Activated naive CD4-positive, alpha-beta T cell treated with Interleukin-2 at 50 U/mL for 16 hours (primary cell): ENCODE measurements around the gene REEP1.

Experiments
- DNase-seq: peaks from one replicate; pipeline ENCODE4 v3.0.0-alpha.2; 2020

Gene REEP1

GRCh38 chr2:86305195-86305914, 32.1 kb downstream of the REEP1 start:
- no peak for DNase-seq

GRCh38 chr2:86304416-86304815, 33.0 kb downstream of the REEP1 start:
- no peak for DNase-seq

- DNase-seq = no peak
These were observed 35.1 kb downstream of the REEP1 start for GRCh38 chr2:86302320-86302719.

DNA sequence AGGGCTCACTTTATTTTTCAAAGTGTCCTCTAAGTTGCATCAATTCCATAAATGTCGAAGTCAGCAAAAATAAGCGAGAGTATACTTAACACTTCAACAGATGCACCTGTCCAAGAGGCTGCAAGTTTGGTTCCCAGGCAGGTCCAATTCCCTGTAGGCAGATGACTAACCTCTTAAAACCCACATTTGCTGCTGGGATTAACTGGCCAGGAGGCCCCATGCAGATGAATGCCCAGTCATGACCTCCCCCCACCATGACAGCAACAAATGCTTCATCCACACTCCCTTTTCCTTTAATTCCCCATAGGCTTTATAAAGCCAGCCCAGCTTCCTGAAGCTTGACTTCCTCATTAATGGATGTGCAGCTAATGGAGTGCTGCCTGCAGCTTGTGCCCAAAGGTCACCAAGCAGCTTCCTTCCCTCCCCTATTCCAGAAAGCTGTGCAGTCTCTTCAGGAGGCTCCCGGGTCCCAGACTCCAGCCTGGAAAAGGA, 35.7 kb downstream of the REEP1 start:
- DNase-seq = no peak

DNA sequence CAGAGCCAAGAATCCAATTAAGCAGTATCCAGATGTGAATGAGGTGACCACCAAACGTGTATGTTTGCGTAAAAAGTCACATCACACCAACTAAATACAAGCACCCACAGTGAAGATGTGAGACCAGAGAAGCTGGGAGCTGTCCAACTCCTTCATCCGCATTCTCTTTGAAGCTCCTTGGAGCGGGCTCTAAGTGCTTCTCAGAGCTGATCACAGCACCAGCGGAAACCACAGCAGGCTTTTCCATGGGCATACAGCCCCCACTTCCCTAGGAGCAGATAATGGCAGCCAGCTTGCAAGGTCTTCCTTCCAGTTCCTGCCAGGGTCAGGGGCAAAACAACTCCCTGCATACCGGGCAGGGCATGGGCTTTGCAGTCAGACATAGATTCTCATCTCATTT, 36.4 kb downstream of the REEP1 start:
- DNase-seq = no peak

GRCh38 chr2:86300496-86300895, 36.9 kb downstream of the REEP1 start:
- DNase-seq = no peak

DNA sequence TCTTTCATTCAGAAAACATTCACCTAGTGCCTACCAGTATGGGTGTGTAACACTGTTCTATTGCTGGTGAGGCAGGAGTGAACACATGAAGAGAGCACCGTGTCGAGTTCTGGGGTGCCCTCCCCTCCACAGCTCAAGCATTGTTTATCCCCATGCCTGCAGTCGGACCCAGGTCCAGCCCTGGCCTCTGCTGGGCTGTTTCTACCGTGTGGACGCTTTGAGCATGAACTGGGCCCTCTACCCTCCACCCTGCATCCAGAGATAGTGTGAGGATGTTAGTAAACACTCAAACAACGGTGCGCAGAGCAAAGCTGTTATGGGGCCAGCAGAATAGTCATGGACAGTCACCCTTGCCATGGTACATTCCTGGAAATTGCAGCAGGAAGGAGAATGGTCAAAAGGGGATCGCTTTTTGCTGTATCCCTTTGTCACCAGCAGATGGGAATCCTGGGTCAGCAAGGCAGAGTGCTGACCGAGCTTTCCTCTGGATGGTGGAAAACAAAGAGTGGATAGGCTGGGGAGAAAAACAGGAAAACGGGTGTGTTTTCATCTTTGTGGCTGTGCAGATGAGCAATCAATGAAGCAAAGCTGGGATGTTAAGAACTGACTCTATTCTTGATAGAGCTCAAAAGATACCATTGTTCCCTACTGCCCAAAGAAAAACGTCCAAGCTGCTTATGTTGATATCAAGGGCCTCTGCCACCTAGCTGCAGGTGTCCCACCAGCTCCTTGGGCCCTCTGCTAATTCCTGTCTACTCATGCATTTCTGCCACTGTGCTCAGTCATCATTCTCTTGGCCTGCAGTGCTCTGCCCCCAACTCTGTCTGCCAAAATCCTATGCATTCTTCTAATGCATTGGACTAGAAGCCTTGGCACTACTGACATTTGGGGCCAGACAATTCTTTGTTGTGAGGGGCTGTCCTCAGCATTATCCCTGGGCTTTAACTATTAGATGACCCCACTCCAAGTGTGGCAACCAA, 38.7 kb downstream of the REEP1 start:
- DNase-seq = no peak

- no peak for DNase-seq
These were observed 39.9 kb downstream of the REEP1 start for GRCh38 chr2:86297382-86298147.

GRCh38 chr2:86296947-86297346, 40.5 kb downstream of the REEP1 start:
- no peak for DNase-seq

GRCh38 chr2:86295066-86295465, 42.4 kb downstream of the REEP1 start:
- no peak for DNase-seq

GRCh38 chr2:86293612-86294011, 43.8 kb downstream of the REEP1 start:
- DNase-seq = no peak

DNA sequence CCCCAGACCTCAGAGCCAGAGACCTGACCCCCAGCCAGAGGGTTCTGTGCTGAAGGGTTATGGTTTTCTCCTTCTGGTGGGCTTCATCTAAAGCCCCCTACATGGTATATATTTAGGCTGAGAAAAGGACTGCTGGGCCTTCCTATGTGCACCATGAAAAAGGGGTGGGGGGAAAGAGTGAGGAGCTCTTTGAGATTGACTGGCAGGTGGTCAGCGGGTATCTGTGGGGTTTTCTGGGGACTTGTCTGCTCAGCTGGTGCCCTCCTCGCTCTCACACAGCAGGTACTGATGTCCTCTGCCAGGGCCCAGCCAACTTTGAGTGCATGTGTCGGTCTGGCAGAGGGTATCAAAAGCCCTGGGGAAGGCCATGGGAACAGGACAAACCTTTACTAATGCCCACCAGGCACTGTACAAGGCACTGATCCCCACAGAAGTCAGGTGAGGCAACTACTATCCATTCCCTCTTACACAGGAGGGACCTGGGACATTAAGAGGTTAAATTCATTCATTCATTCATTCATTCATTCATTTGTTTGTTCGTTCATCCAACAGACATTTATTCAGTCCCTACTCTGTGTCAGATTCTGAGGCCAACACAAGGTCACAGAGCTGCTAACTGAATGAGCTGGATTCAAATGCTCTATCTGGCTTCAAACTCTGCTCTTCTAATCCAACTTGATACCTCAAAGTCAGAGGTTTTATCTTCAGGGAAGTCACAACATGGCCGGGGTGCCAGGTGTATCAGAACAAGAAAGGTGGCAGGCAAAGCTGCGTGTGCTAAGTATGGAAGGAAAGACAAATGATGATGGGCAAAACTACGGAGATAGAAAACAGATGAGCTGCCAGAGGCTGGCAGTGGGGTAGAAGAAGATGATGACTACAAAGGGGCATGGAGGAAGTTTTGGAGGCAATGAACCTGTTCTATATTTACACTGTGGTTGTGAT, 44.6 kb downstream of the REEP1 start:
- DNase-seq = no peak

DNA sequence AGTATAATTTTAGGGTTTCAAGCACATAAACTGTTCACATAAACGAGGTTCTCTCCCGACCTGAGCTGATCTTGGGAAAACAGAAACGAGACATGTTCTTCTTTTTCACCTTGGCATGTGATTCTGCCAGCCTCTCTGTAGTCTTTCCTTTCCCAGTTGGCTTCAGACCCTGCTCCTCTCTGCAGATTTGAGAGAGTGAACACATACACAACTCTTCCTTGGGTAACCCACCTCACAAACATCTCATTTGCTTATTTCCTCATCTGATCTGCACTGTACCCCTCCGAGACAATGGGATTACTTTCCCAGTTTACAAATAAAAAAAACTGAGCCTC, 46.1 kb downstream of the REEP1 start:
- DNase-seq = no peak

GRCh38 chr2:86290596-86291327, 46.7 kb downstream of the REEP1 start:
- DNase-seq = no peak

- DNase-seq = no peak
These were observed 50.9 kb downstream of the REEP1 start for GRCh38 chr2:86286516-86286915.

- no peak for DNase-seq
These were observed 51.4 kb downstream of the REEP1 start for GRCh38 chr2:86285981-86286380.

- no peak for DNase-seq
These were observed 51.9 kb downstream of the REEP1 start for GRCh38 chr2:86285571-86285970.

DNA sequence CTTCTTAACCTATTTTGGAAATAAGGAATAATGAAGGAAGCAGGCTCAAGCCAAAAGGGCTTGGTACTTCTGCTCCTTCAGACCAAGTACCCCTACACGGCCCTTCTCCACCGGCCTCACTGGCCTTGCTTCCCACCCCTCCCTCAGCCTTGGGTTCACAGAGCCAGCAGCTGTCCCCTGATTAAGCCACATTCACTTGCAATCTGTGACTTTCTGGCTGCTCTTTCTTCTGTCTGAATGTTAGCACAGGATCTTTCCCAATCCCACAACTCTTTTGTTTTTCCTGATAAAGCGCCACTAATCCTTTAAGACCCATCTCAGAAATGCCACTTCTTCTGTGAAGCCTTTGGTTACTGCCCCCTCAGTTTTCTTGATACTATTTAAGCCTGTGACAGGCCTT, 52.4 kb downstream of the REEP1 start:
- no peak for DNase-seq

DNA sequence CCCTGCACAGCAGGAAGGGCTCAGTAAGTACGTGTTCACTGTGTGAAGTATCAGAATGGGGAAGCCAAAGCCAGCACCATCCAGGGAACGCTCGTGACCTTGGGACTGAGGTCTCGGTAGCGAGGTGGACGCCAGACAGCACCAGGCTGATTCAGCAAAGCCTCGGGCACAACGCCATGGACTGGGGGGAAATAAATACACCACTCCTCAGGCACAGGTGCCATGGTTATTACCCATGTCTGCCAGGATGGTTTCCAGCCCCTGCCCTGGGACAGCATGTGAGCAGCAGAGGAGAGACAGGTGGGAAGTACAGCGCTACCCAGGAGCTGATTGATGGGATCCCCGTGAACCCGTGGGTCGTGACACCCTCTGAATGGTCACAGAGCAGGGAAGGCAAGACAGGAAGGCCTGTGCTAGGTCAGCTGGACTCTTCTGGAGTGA, 53.0 kb downstream of the REEP1 start:
- no peak for DNase-seq

GRCh38 chr2:86283411-86284030, 53.9 kb downstream of the REEP1 start:
- DNase-seq = no peak
